Mesothelial cell of epicardium (in vitro differentiated cells): ENCODE results near the gene NSD2. TPM values are rescaled to one million over a fixed set of nuclear protein-coding genes. Genes with fewer than 3 reads are reported as not detected.

ENCODE experiments used
- DNase-seq, 2 experiments: peaks; one replicate each; pipeline ENCODE4 v3.0.0; 2021; ENCODE audit warnings: low spot score in 2 of 2; ENCODE audit not compliant: unreplicated experiment in 2 of 2
- H3K27ac Mint-ChIP-seq: 2 replicates; pipeline ENCODE4 v1.8.0; 2021; ENCODE audit warnings: mixed read lengths
- H3K27me3 Mint-ChIP-seq: 2 replicates; pipeline ENCODE4 v1.8.0; 2021; ENCODE audit warnings: low read depth, mixed read lengths
- H3K36me3 Mint-ChIP-seq: 2 replicates; pipeline ENCODE4 v1.8.0; 2021; ENCODE audit warnings: mixed read lengths
- H3K4me1 Mint-ChIP-seq: 2 replicates; pipeline ENCODE4 v1.8.0; 2021; ENCODE audit warnings: mixed read lengths
- H3K4me3 Mint-ChIP-seq: 2 replicates; pipeline ENCODE4 v1.8.0; 2021; ENCODE audit warnings: mild to moderate bottlenecking, moderate library complexity, mixed read lengths
- H3K9me3 Mint-ChIP-seq: 2 replicates; pipeline ENCODE4 v1.8.0; 2021; ENCODE audit warnings: mixed read lengths
- total RNA-seq: library from RNA; stranded (reverse); gene quantifications from 3 replicates; pipeline ENCODE4 v1.2.1, GENCODE V29; 2021
- TF ChIP-seq, protein P1 (sequence below): fragments of 200-600 bp; sonication (generic); IDR thresholded peaks from one replicate; pipeline ENCODE4 v1.5.0; 2021; ENCODE audit warnings: antibody characterized with exemption; ENCODE audit not compliant: unreplicated experiment

The NSD2 gene
- total RNA-seq, 1 donor from 2014 or later, result 119 TPM

DNA sequence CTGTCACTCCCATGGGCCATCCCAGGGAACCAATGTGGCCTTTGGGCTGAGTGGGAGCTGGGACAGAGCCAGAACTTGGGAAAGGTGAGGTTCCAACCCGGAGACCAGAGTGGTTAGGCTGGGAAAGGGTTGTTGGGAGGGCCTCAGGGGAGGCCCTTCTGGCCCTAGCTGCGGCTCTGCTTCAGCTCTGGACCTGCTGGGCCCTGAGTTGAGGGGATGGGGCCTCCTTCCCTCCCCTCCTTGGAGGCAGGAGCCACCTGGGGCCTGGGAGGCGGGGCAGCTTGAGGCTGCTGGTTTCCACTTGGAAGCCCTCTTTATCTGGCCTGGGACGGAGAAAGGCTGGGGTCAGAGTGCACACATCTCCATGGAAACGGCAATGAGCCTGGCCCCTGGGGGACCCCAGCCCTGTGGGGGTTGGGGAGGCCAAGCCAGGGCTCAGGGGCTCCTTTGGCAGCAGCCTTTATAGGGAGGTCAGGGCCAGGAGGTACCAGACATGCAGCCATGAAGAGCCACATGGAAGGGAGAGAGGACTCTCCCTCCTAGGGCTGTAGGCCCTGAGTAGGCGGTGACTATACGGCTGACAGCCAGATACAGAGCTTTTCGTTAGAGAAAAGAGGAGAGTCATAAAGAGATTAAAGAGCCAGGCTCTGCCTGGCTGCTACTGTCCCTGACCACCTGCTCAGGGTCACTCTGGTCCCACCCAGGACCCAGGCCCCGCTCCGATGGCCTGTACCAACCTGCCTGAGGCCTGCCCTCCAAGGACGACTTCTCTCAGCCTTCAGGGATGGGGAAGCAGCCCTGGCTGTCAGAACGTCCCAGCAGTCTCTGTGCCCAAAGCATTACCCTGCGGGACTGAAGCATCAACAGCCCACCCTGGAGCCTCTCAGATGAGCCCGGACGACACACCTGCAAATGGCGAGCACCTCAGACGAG is 6.9 kb upstream of the NSD2 start:
- no peak overlapping the region for H3K27ac Mint-ChIP-seq
- H3K4me3 Mint-ChIP-seq, result no peak overlapping the region
- DNase-seq, result no peak
- peaks cover 20% of the 10 kb centered on the region for H3K27me3 Mint-ChIP-seq
- H3K4me1 Mint-ChIP-seq, result peaks cover 7% of the 10 kb centered on the region
- H3K9me3 Mint-ChIP-seq, result no peaks in the 10 kb centered on the region
- H3K36me3 Mint-ChIP-seq, result no peaks in the 10 kb centered on the region
- TF ChIP-seq, protein P1, sequence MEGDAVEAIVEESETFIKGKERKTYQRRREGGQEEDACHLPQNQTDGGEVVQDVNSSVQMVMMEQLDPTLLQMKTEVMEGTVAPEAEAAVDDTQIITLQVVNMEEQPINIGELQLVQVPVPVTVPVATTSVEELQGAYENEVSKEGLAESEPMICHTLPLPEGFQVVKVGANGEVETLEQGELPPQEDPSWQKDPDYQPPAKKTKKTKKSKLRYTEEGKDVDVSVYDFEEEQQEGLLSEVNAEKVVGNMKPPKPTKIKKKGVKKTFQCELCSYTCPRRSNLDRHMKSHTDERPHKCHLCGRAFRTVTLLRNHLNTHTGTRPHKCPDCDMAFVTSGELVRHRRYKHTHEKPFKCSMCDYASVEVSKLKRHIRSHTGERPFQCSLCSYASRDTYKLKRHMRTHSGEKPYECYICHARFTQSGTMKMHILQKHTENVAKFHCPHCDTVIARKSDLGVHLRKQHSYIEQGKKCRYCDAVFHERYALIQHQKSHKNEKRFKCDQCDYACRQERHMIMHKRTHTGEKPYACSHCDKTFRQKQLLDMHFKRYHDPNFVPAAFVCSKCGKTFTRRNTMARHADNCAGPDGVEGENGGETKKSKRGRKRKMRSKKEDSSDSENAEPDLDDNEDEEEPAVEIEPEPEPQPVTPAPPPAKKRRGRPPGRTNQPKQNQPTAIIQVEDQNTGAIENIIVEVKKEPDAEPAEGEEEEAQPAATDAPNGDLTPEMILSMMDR, result no peak

DNA sequence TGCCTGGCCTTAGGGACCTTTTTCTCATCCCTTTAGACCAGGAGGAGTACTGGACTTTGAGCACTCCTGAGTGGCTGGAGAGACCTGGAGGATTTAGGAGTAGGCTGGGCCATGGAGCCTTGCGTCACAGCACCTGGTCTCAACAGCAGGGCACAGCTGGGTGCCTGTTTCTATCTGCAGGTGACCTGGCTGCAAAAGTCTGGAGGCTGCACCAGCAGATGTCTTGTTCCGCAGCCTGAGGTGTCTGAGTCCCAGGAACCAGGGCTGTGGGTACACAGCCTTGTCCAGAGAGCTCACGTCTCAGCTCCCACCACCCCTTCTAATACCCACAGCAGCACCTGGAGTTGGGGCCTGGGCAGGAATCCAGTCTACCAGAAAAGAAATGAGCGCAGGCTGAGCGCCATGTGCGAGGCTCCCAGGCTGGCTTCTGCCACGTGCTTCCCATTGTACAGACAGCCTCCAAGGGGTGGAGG is 5.0 kb upstream of the NSD2 start:
- DNase-seq, result no peak
- no peak overlapping the region for H3K4me3 Mint-ChIP-seq
- H3K27me3 Mint-ChIP-seq, result peaks cover 20% of the 10 kb centered on the region
- H3K27ac Mint-ChIP-seq, result no peak overlapping the region
- H3K36me3 Mint-ChIP-seq, result no peaks in the 10 kb centered on the region
- TF ChIP-seq, protein P1, result no peak
- peaks cover 13% of the 10 kb centered on the region for H3K4me1 Mint-ChIP-seq
- H3K9me3 Mint-ChIP-seq, result no peaks in the 10 kb centered on the region

DNA sequence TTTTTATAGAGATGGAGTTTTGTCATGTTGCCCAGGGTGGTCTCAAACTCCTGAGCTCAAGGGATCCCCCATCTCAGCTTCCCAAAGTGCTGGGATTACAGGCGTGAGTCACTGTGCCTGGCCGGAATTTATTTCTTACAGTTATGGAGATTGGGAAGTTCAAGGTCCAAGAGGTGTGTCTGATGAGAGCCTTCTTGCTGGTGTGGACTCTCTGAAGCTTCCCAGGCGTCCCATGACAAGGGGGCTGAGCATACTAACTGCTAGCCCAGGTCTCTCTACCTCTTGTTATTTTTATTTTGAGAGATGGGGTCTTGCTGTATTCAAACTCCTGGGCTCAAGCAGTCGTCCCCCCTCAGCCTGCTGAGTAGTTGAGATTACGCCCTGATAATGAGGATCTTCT is 2.9 kb upstream of the NSD2 start:
- Mint-ChIP-seq H3K4me3 (no peak overlapping the region), H3K4me1 (peaks cover 13% of the 10 kb centered on the region), H3K36me3 (no peaks in the 10 kb centered on the region), H3K9me3 (no peaks in the 10 kb centered on the region), H3K27me3 (peaks cover 10% of the 10 kb centered on the region), H3K27ac (no peak overlapping the region)
- DNase-seq, result no peak
- TF ChIP-seq, protein P1, result no peak

DNA sequence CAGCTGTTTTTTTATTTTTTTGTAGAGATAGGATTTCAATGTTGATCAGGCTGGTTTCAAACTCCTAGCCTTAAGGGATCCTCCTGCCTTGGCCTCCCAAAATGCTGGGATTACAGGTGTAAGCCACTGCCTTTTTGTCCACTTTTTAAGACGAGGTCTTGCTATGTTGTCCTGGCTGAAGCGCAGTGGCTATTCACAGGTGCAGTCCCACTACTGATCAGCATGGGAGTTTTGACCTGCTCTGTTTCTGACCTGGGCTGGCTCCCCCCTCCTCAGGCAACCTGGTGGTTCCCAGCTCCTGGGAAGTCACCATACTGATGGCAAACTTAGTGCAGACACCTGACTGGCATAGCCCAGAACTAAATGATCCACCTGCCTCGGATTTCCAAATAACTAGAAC is 2.3 kb upstream of the NSD2 start:
- H3K9me3 Mint-ChIP-seq, result no peaks in the 10 kb centered on the region
- TF ChIP-seq, protein P1, result no peak
- peaks cover 13% of the 10 kb centered on the region for H3K4me1 Mint-ChIP-seq
- H3K36me3 Mint-ChIP-seq, result no peaks in the 10 kb centered on the region
- DNase-seq, result no peak
- no peak overlapping the region for H3K27ac Mint-ChIP-seq
- H3K27me3 Mint-ChIP-seq, result peaks cover 6% of the 10 kb centered on the region
- no peak overlapping the region for H3K4me3 Mint-ChIP-seq

DNA sequence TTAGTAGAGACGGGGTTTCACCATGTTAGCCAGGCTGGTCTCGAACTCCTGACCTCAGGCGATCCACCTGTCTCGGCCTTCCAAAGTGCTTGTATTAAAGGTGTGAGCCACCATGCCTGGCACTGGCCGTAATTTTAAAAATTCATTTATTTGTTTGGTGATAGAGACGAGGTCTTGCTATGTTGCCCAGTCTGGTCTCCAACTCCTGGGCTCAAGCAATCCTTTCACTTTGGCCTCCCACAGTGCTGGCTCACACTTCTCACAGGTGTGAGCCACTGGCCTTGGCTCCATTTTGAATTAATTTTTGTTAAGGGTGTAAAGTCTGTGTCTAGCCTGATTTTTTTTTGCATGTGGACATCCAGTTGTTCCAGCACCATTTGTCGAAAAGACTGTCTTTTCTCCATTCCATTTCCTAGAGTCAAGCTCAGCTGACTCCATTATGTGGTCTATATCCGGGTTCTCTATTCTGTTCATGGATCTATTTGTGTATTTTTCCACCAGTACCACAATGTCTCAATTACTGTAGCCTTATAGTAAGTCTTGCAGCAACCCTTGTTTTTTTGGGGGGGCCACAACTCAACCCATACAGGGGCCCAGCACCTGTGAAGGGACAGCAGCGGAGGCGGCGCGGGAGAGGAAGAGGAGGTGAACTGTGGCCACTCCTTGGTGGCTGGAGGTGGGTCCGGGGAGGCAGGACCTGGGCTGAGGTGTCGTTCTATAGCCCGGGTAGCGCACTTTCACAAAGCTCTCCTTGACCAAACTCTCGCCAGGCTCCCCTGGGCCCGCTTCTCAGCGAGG is 1.5 kb upstream of the NSD2 start:
- H3K27me3 Mint-ChIP-seq, result peaks cover 6% of the 10 kb centered on the region
- DNase-seq, result no peak
- peaks cover 13% of the 10 kb centered on the region for H3K4me1 Mint-ChIP-seq
- H3K27ac Mint-ChIP-seq, result peak overlapping the region; percentile 74
- no peaks in the 10 kb centered on the region for H3K9me3 Mint-ChIP-seq
- peak overlapping the region; percentile 70 for H3K4me3 Mint-ChIP-seq
- TF ChIP-seq, protein P1, result no peak
- H3K36me3 Mint-ChIP-seq, result no peaks in the 10 kb centered on the region
